Stimulated activated CD8-positive, alpha-beta memory T cell treated with anti-CD3 and anti-CD28 coated beads, Interleukin-15, amount 100 ng/mL, for 1 hour (primary cell): ENCODE data around the gene PKD2L1.
"Not testable (repeated sequence)": the region's sequence is repeated elsewhere in the genome, so short reads cannot be mapped to it uniquely, and the experiment has no call there.

ENCODE experiments used
- DNase-seq: peaks from one replicate; pipeline ENCODE4 v3.0.0-alpha.2; 2020; ENCODE audit warnings: low read depth

Gene PKD2L1

GRCh38 chr10:100333661-100334440, 3.8 kb upstream of the PKD2L1 start:
- no peak for DNase-seq

- DNase-seq, result no peak
These were observed 3.1 kb upstream of the PKD2L1 start for GRCh38 chr10:100333106-100333505.

- no peak for DNase-seq
These were observed 1.8 kb downstream of the PKD2L1 start for GRCh38 chr10:100328198-100328597.

- no peak for DNase-seq
These were observed 2.4 kb downstream of the PKD2L1 start for GRCh38 chr10:100327718-100328009.

GRCh38 chr10:100327007-100327717, 2.9 kb downstream of the PKD2L1 start:
- DNase-seq, result no peak

- DNase-seq, result no peak
These were observed 4.9 kb downstream of the PKD2L1 start for GRCh38 chr10:100325158-100325557.

- no peak for DNase-seq
These were observed 10.2 kb downstream of the PKD2L1 start for GRCh38 chr10:100319707-100320402.

GRCh38 chr10:100318207-100318606, 11.8 kb downstream of the PKD2L1 start:
- no peak for DNase-seq

- DNase-seq, result no peak
These were observed 14.4 kb downstream of the PKD2L1 start for GRCh38 chr10:100315615-100316014.

GRCh38 chr10:100311298-100311697, 18.7 kb downstream of the PKD2L1 start:
- DNase-seq, result no peak

GRCh38 chr10:100307684-100308083, 22.3 kb downstream of the PKD2L1 start:
- DNase-seq, result no peak

GRCh38 chr10:100306861-100307260, 23.2 kb downstream of the PKD2L1 start:
- no peak for DNase-seq

GRCh38 chr10:100304414-100304813, 25.6 kb downstream of the PKD2L1 start:
- DNase-seq, result no peak

- no peak for DNase-seq
These were observed 26.2 kb downstream of the PKD2L1 start for GRCh38 chr10:100303724-100304319.

GRCh38 chr10:100301123-100301522, 28.9 kb downstream of the PKD2L1 start:
- not testable (repeated sequence) for DNase-seq

- no peak for DNase-seq
These were observed 32.8 kb downstream of the PKD2L1 start for GRCh38 chr10:100297242-100297641.

GRCh38 chr10:100293066-100293465, 37.0 kb downstream of the PKD2L1 start:
- DNase-seq, result no peak

- DNase-seq, result not testable (repeated sequence)
These were observed 37.7 kb downstream of the PKD2L1 start for GRCh38 chr10:100292300-100292699.

GRCh38 chr10:100291356-100291755, 38.7 kb downstream of the PKD2L1 start:
- DNase-seq, result no peak

- no peak for DNase-seq
These were observed 40.4 kb downstream of the PKD2L1 start for GRCh38 chr10:100289641-100290040.

GRCh38 chr10:100288196-100288595, 41.8 kb downstream of the PKD2L1 start:
- DNase-seq, result no peak

GRCh38 chr10:100287756-100288155, 42.3 kb downstream of the PKD2L1 start:
- DNase-seq, result no peak
